Spleen (tissue), 11 donors: ENCODE measurements around the gene PROSER3. TPM values are rescaled to one million over a fixed set of nuclear protein-coding genes. Genes with fewer than 3 reads are reported as not detected.

Experiments used
- DNase-seq: peaks from one replicate; pipeline ENCODE4 v3.0.0-alpha.2; 2020
- H3K27ac ChIP-seq, 8 donors: fragments of 200-600 bp; sonication (generic) in 7 of 8; 1 replicate in 4 of 8; 2 replicates in 4 of 8; pipeline versions ENCODE4 v1.5.0 to v1.8.0; 2016 to 2021; ENCODE audit warnings: inconsistent platforms in 4 of 8, mild to moderate bottlenecking in 4 of 8, moderate library complexity in 1 of 8
- H3K27me3 ChIP-seq, 7 donors: fragments of 200-600 bp; sonication (generic) in 6 of 7; replicated peaks in 1 of 7; 1 replicate in 4 of 7; 2 replicates in 3 of 7; pipeline versions ENCODE4 v1.5.0 to v1.8.0; 2016 to 2021; ENCODE audit warnings: inconsistent platforms in 3 of 7, mild to moderate bottlenecking in 1 of 7
- H3K36me3 ChIP-seq, 6 donors: fragments of 200-600 bp; sonication (generic) in 5 of 6; 1 replicate in 4 of 6; 2 replicates in 2 of 6; pipeline versions ENCODE4 v1.5.0 to v1.8.0; 2016 to 2021; ENCODE audit warnings: inconsistent platforms in 2 of 6
- H3K4me1 ChIP-seq, 6 donors: fragments of 200-600 bp; sonication (generic) in 5 of 6; 1 replicate in 3 of 6; 2 replicates in 3 of 6; pipeline versions ENCODE4 v1.5.0 to v1.8.0; 2016 to 2021; ENCODE audit warnings: inconsistent platforms in 3 of 6
- H3K4me3 ChIP-seq, 8 donors: fragments of 200-600 bp; sonication (generic) in 7 of 8; 1 replicate in 4 of 8; 2 replicates in 4 of 8; pipeline versions ENCODE4 v1.5.0 to v1.8.0; 2016 to 2021; ENCODE audit warnings: inconsistent platforms in 4 of 8, mild to moderate bottlenecking in 4 of 8, moderate library complexity in 2 of 8
- H3K9me3 ChIP-seq, 8 donors: fragments of 200-600 bp; sonication (generic) in 7 of 8; 1 replicate in 4 of 8; 2 replicates in 4 of 8; pipeline versions ENCODE4 v1.5.0 to v1.8.0; 2016 to 2021; ENCODE audit warnings: inconsistent platforms in 4 of 8
- CTCF ChIP-seq, 11 experiments: fragments of 200-600 bp in 7 of 11; fragments of 450-650 bp in 4 of 11; sonication (generic) in 4 of 11; IDR thresholded peaks in 8 of 11; conservative IDR thresholded peaks in 3 of 11; 1 replicate in 7 of 11; 2 replicates in 4 of 11; pipeline versions ENCODE4 v1.4.0 to v1.8.0; 2016 to 2021; ENCODE audit warnings: antibody characterized with exemption in 11 of 11, inconsistent platforms in 4 of 11, mild to moderate bottlenecking in 1 of 11
- POLR2A ChIP-seq, 3 donors: fragments of 450-650 bp; IDR thresholded peaks; one replicate each; pipeline ENCODE4 v1.5.1; 2017; ENCODE audit warnings: antibody characterized with exemption in 3 of 3, mild to moderate bottlenecking in 1 of 3
- POLR2AphosphoS5 ChIP-seq, 3 donors: sonication (generic); formaldehyde crosslinking; IDR thresholded peaks; one replicate each; pipeline ENCODE4 v1.5.1; 2017; ENCODE audit warnings: antibody characterized with exemption in 3 of 3
- WGBS, 5 donors: extraction: QIAGEN DNeasy Blood & Tissue Kit in 3 of 5; methylation state at CpG; one replicate each; pipeline versions ENCODE4 v1.1.5 to v1.1.7; 2013 to 2018; 5-methylcytosine and 5-hydroxymethylcytosine counted together
- intact Hi-C: fragments of 100-400 bp; cut with DNase I; formaldehyde crosslinking; loops from one replicate; pipeline ENCODE4 v1.15.0; 2023; ENCODE audit warnings: low total_unique reads
- polyA plus RNA-seq, 3 donors: library from polyadenylated mRNA; stranded (reverse); fragments of 200-250 nt; gene quantifications; one replicate each; pipeline ENCODE4 v1.2.1, GENCODE V29; 2013
- total RNA-seq, 7 donors: library from RNA; depleted of rRNA in 3 of 7; stranded (reverse); fragments of >200 nt in 3 of 7; fragmentation: NEBNext Ultra II Directional in 4 of 7; extraction: Animal tissue kit (Norgen Biotek cat#: 25700) in 4 of 7; gene quantifications; one replicate each; pipeline versions ENCODE4 v1.1.0 to v1.2.1, GENCODE V29; 2016 to 2021
- donor health status: healthy with polysubstance abuse.
- donor health status: DM: no; HTN: no; CAD: no; lungs with moderate emphysema.
- donor health status: DM: no; HTN: no; CAD: no.
- donor health status: Bipolar disorder and iron deficiency.
- donor health status: healthy.
- donor health status: DM: no; HTN: no; CAD: no.
- donor health status: DM: yes; HTN: yes; CAD: no.

Gene PROSER3
- total and polyA plus RNA-seq, 10 donors = 2.0 to 25.2 (median 14.8) TPM

- H3K36me3 ChIP-seq = peaks cover 0 to 47% (median 39%) of the 10 kb centered on the region in 6 donors
- TF ChIP-seq POLR2AphosphoS5 (IDR thresholded peaks at IDR 0.05) = peak; percentile 82 to 89 (median 88)
- peak in 7 of 11 experiments; percentile 3 to 42 (median 17) for TF ChIP-seq CTCF (IDR thresholded peaks at IDR 0.05 in 8 of 11, conservative IDR thresholded peaks at IDR 0.05 in 3 of 11)
- peak in 2 of 3 donors; percentile 10 to 35 for TF ChIP-seq POLR2A (IDR thresholded peaks at IDR 0.05)
- DNase-seq = peak; percentile 99
- H3K9me3 ChIP-seq = no peaks in the 10 kb centered on the region
- H3K27me3 ChIP-seq = no peaks in the 10 kb centered on the region
- 0 to 1% (median 1%) methylated on average over 50 to 63 of the region's 63 CpGs for WGBS, 5 donors
- H3K4me3 ChIP-seq = peak overlapping the region; percentile 60 to 85 (median 70)
- H3K4me1 ChIP-seq = peaks cover 16 to 81% (median 53%) of the 10 kb centered on the region in 6 donors
- intact Hi-C loops = no loop called here
- peak overlapping the region; percentile 82 to 100 (median 97) for H3K27ac ChIP-seq
Observed at GRCh38 chr19:35740423-35741202, 17.4 kb upstream of the PROSER3 start.

- no peak for DNase-seq
- Histone ChIP-seq H3K27me3 (no peaks in the 10 kb centered on the region), H3K27ac (peak overlapping the region; percentile 82 to 100 (median 97)), H3K36me3 (peaks cover 0 to 42% (median 33%) of the 10 kb centered on the region in 6 donors), H3K4me3 (peak overlapping the region; percentile 60 to 85 (median 70)), H3K4me1 (peaks cover 19 to 86% (median 58%) of the 10 kb centered on the region in 6 donors), H3K9me3 (no peaks in the 10 kb centered on the region)
- WGBS, 5 donors = 0 to 3% (median 0%) methylated on average over 12 of the region's 12 CpGs
- intact Hi-C loops = no loop called here
- no peak for TF ChIP-seq POLR2A (IDR thresholded peaks at IDR 0.05)
- TF ChIP-seq CTCF (IDR thresholded peaks at IDR 0.05 in 8 of 11, conservative IDR thresholded peaks at IDR 0.05 in 3 of 11) = no peak
- no peak for TF ChIP-seq POLR2AphosphoS5 (IDR thresholded peaks at IDR 0.05)
Observed at GRCh38 chr19:35741203-35741515, 16.8 kb upstream of the PROSER3 start.

GRCh38 chr19:35742121-35742724, 15.8 kb upstream of the PROSER3 start, which contains the start of gene IGFLR1:
Gene IGFLR1, minus strand, starts transcription at chr19:35742452. Its CDS starts 1,272 bp downstream, at chr19:35741180.
- Histone ChIP-seq H3K9me3 (no peaks in the 10 kb centered on the region), H3K27me3 (no peaks in the 10 kb centered on the region), H3K4me1 (peaks cover 22 to 88% (median 65%) of the 10 kb centered on the region in 6 donors), H3K4me3 (peak within 1 kb of the TSS; percentile 60 to 85 (median 70)), H3K36me3 (peaks cover 0 to 37% (median 23%) of the 10 kb centered on the region in 6 donors), H3K27ac (peak within 1 kb of the TSS; percentile 82 to 100 (median 97))
- peak; percentile 91 for DNase-seq
- TF ChIP-seq POLR2AphosphoS5 (IDR thresholded peaks at IDR 0.05) = peak; percentile 10 to 91 (median 72)
- TF ChIP-seq POLR2A (IDR thresholded peaks at IDR 0.05) = peak in 2 of 3 donors; percentile 37 to 43
- TF ChIP-seq CTCF (IDR thresholded peaks at IDR 0.05 in 8 of 11, conservative IDR thresholded peaks at IDR 0.05 in 3 of 11) = no peak
- intact Hi-C loops = no loop called here
- 22 to 34% (median 30%) methylated on average over 9 of the region's 9 CpGs for WGBS, 5 donors
